ENCODE data around the gene ENOX1.

Gene ENOX1

DNA sequence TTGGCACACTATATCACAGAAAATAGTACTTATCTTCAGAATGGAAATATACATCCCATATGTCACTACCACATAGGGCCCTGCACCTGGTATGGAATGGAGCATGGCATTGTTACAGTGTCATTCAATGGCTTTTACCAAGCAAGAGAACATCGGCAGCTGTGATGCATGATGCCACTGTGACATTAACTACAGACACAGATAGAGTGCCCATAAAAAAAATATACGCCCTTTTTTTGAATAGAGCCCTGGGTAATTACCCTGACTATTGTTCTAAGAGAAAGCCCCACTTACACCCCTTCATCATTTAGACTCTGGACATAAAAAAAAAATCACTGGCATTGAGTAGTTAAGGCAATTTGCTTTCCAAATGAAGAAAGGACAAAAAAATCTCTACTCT lies 443.1 kb downstream of the ENOX1 start:
- TF ChIP-seq TAF1 (IDR thresholded peaks at IDR 0.05; ENCODE audit: borderline replicate concordance, insufficient read depth, low read length) (no peak), FOXP2 (optimal IDR thresholded peaks at IDR 0.05; ENCODE audit: borderline replicate concordance, extremely low read depth, extremely low read length, insufficient read depth) (no peak), SIN3A (IDR thresholded peaks at IDR 0.05; ENCODE audit: borderline replicate concordance, insufficient read depth, low read length) (no peak), POLR2AphosphoS5 (IDR thresholded peaks at IDR 0.05; ENCODE audit: low read depth, low read length) (no peak)
- TF ChIP-seq, protein P1, sequence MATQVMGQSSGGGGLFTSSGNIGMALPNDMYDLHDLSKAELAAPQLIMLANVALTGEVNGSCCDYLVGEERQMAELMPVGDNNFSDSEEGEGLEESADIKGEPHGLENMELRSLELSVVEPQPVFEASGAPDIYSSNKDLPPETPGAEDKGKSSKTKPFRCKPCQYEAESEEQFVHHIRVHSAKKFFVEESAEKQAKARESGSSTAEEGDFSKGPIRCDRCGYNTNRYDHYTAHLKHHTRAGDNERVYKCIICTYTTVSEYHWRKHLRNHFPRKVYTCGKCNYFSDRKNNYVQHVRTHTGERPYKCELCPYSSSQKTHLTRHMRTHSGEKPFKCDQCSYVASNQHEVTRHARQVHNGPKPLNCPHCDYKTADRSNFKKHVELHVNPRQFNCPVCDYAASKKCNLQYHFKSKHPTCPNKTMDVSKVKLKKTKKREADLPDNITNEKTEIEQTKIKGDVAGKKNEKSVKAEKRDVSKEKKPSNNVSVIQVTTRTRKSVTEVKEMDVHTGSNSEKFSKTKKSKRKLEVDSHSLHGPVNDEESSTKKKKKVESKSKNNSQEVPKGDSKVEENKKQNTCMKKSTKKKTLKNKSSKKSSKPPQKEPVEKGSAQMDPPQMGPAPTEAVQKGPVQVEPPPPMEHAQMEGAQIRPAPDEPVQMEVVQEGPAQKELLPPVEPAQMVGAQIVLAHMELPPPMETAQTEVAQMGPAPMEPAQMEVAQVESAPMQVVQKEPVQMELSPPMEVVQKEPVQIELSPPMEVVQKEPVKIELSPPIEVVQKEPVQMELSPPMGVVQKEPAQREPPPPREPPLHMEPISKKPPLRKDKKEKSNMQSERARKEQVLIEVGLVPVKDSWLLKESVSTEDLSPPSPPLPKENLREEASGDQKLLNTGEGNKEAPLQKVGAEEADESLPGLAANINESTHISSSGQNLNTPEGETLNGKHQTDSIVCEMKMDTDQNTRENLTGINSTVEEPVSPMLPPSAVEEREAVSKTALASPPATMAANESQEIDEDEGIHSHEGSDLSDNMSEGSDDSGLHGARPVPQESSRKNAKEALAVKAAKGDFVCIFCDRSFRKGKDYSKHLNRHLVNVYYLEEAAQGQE (IDR thresholded peaks at IDR 0.05; ENCODE audit: insufficient read depth in 1 of 2, low read depth in 2 of 2, low read length in 2 of 2), result no peak

- TF ChIP-seq, protein P1 (IDR thresholded peaks at IDR 0.05; ENCODE audit: insufficient read depth in 1 of 2, low read depth in 2 of 2, low read length in 2 of 2), result no peak
- no peak for TF ChIP-seq FOXP2 (optimal IDR thresholded peaks at IDR 0.05; ENCODE audit: borderline replicate concordance, extremely low read depth, extremely low read length, insufficient read depth)
- no peak for TF ChIP-seq SIN3A (IDR thresholded peaks at IDR 0.05; ENCODE audit: borderline replicate concordance, insufficient read depth, low read length)
- no peak for TF ChIP-seq TAF1 (IDR thresholded peaks at IDR 0.05; ENCODE audit: borderline replicate concordance, insufficient read depth, low read length)
- TF ChIP-seq POLR2AphosphoS5 (IDR thresholded peaks at IDR 0.05; ENCODE audit: low read depth, low read length), result no peak
Observed at GRCh38 chr13:43339805-43340550, 446.8 kb downstream of the ENOX1 start.

- TF ChIP-seq POLR2AphosphoS5 (IDR thresholded peaks at IDR 0.05; ENCODE audit: low read depth, low read length), result no peak
- no peak for TF ChIP-seq SIN3A (IDR thresholded peaks at IDR 0.05; ENCODE audit: borderline replicate concordance, insufficient read depth, low read length)
- TF ChIP-seq, protein P1 (IDR thresholded peaks at IDR 0.05; ENCODE audit: insufficient read depth in 1 of 2, low read depth in 2 of 2, low read length in 2 of 2), result no peak
- no peak for TF ChIP-seq FOXP2 (optimal IDR thresholded peaks at IDR 0.05; ENCODE audit: borderline replicate concordance, extremely low read depth, extremely low read length, insufficient read depth)
- no peak for TF ChIP-seq TAF1 (IDR thresholded peaks at IDR 0.05; ENCODE audit: borderline replicate concordance, insufficient read depth, low read length)
Observed at GRCh38 chr13:43339145-43339804, 447.5 kb downstream of the ENOX1 start.

- TF ChIP-seq TAF1 (IDR thresholded peaks at IDR 0.05; ENCODE audit: borderline replicate concordance, insufficient read depth, low read length) (no peak), FOXP2 (optimal IDR thresholded peaks at IDR 0.05; ENCODE audit: borderline replicate concordance, extremely low read depth, extremely low read length, insufficient read depth) (no peak), POLR2AphosphoS5 (IDR thresholded peaks at IDR 0.05; ENCODE audit: low read depth, low read length) (no peak), SIN3A (IDR thresholded peaks at IDR 0.05; ENCODE audit: borderline replicate concordance, insufficient read depth, low read length) (no peak)
- TF ChIP-seq, protein P1 (IDR thresholded peaks at IDR 0.05; ENCODE audit: insufficient read depth in 1 of 2, low read depth in 2 of 2, low read length in 2 of 2), result no peak
Observed at GRCh38 chr13:43335764-43336163, 451.0 kb downstream of the ENOX1 start.

All from PFSK-1 (cell line).